NK-92 treated with Interleukin-12 subunit alpha and Interleukin-12 subunit beta, amount 100 ng/mL, for 24 hours (cell line): ENCODE measurements around the gene SERPINA3.

Experiments
- DNase-seq: peaks from one replicate; lab custom pipeline; 2025; lab: John Stamatoyannopoulos, UW

SERPINA3 gene

DNA sequence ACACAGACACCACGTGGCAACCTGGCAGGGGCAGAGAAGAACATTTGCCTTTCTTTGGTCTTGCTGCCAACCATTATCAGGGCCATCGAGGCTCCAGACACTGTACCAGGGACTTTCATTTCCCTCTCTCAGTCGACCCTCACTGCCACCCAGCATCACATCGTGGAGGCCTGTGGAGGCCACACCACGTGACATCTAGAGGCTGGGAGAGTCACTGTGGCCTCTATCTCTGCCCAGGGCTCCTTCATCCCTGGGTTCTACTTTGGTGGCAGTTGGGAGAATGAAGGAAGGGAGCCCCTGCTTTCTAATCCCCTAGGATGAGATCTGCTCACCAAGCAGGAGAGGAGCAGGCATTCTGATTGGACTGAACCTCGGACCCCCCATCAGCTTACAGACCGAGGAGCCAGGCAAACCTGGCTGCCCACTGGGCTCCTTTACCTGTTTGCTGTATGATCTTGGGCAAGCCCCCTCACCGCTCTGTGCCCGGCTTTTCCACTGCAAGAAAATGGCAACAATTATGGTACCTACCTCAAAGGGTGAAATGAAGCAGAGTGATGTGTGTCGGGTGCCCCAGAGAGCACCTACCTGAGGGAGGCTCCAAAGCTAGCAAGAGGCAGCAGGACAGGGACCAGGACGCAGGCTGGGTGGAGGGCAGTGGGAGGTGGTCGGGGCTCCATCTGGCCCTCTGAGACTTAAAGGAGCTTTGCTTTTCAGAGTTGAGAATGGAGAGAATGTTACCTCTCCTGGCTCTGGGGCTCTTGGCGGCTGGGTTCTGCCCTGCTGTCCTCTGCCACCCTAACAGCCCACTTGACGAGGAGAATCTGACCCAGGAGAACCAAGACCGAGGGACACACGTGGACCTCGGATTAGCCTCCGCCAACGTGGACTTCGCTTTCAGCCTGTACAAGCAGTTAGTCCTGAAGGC, 1.8 kb downstream of the SERPINA3 start:
- no peak for DNase-seq

GRCh38 chr14:94614802-94615201, 2.6 kb downstream of the SERPINA3 start:
- DNase-seq, result no peak

DNA sequence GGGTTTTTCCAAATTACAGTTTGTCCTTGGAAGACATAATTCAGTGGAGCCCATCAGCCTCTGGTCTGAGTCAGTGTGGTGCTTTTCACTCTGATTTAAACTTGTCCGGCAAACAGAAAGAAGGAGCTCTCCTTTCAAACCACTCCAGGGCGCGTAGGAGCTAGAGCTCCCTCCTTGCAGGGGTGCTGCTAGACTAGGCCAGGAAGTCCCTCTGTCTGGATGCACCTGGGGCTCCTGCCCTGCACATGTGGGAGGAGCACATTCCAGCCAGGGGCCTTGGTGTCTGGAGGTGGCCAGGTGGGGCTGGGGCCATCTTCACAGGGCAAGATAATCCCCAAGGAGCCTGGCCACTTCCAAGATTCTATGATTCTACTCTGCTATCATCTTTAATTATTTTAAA, 3.1 kb downstream of the SERPINA3 start:
- DNase-seq, result no peak

DNA sequence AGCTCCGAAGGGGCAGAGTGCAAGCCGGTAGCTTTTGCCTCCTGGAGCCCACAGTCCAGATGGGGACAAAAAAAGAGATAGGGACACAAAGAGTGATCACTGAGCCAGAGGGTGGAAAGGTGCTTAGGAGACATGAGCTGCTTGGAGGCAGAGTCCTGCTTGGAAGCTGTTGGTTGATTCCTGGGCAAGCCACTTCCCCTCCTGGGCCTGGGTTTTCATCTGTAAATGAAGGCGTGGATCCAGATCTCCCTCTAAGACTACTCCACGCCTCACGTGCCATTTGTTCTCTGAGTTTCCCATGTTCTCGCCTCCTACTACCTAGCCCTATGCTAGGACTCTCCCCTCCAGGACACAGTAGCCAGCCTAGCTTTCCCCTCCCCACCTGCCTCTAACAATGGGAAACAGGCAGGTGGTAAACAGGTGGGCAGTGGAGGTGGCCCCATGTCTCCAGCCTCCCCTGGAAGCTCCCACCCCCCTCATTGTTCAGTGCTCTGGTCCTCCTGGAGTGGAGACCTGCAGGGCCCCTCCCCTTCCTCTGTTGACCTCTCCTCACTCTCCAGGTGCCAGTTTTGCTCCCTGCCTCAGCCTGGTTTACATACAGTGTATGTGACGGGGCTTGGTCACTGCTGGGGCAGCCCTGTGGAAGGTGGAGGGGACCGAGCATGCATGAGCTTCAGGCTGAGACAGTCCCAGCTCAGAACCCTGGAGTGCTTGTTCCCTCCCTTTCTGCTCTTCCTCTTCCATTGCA, 3.8 kb downstream of the SERPINA3 start:
- no peak for DNase-seq

GRCh38 chr14:94617366-94617941, 5.3 kb downstream of the SERPINA3 start:
- no peak for DNase-seq

DNA sequence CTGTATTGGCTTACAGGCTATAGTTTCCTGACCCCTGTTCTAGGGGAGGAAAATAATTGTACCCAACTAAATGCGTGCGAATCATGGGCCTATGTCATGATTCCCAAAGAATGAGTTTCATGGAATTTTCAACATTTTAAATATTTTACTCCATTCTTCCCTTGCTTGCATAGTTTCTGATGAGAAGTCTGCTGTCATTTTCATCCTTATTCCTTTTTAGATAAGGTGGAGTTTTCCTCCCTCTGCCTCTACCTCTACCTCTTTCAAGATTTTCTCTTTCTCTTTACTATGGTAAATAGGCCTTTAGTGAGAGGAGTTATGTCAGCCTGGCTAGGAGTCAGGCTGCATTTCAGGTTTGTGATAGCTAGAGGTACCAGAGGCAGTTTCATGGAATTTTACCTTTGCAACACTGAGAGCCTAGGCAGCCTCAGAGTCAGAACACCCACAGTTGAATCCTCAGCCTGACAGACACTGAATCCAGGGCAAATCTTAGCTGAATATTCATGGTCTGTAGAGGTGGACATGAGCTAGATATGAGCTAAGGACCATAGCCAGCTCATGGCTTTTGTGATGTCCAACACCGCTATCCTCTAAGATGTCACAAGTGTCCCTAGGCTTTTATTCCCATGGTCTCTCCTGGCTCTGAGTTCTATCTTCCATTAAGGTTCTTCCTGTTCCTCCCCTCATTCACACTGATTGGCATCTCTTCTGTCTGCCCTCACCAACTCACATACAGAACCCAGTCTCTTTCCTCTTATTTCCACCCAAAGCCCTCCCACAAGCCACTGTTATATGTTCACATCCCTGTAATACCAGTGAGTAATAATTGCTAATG, 6.0 kb downstream of the SERPINA3 start:
- DNase-seq, result no peak

DNA sequence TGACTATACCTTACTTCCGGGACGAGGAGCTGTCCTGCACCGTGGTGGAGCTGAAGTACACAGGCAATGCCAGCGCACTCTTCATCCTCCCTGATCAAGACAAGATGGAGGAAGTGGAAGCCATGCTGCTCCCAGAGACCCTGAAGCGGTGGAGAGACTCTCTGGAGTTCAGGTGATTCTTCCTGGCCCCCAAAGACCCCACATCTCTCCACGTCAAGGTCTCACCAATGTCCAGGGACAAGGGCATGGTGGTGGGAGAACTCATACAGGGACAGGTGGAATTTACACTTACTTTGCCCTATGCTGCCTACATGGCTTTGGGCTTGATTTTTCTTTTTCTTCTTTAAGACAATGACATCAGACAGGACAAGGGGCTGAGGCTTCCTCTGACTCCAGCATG, 7.1 kb downstream of the SERPINA3 start:
- DNase-seq, result no peak

DNA sequence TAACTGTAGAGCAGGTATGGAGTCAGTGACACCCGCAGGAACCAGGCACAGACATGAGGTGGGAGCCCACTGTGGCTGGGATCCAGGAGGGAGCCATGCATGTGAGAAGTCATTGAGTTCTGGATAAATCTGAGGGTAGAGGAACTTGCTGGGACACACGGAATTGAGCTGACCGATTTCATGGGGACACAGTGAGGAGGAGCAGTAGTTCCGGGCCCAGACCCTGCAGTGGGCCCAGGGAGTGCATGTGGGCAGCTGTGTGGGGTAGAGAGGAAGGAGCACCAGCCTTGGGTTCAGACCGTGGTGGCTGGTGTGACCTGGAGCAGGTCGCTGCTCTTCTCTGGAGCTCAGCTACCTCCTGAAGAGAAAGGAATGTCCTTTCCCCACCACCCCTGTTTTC, 8.4 kb downstream of the SERPINA3 start:
- DNase-seq, result no peak

DNA sequence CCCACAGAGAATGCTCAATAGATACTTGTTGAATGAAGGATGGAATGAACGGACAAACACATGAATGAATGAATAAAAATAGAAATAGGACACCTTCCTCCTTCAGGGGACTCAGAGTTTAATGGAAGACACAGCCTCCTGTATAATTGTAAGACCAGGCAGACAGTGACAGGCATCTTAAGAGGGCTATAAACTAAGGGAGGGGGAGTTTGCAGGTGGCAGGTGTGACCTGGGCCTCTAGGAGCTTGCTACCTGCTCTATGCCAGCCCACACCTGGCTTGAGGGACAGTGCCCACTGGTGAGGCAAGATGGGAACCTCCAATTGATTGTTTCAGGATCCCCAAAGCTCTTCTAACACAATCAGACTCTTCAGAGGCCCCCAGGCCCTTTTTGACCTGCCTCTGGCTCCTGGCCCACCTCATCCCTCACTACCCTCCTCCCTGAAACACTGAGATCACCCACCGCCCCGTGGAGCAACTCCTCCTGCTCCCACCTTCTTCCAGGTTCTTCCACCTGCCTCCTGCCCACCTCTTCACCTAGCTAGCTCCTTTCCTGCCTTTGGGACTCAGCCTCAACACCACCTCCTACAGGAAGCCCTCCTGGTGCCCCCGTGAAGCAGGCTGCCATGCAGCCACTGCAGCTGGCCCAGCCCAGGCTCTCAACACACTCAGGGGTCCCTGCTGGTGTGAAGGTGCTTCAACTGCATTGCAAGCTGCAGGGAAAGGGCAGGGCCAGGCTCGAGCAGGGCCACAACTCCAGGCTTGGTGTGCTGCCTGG, 9.4 kb downstream of the SERPINA3 start:
- no peak for DNase-seq

GRCh38 chr14:94622653-94623421, 10.6 kb downstream of the SERPINA3 start:
- no peak for DNase-seq

DNA sequence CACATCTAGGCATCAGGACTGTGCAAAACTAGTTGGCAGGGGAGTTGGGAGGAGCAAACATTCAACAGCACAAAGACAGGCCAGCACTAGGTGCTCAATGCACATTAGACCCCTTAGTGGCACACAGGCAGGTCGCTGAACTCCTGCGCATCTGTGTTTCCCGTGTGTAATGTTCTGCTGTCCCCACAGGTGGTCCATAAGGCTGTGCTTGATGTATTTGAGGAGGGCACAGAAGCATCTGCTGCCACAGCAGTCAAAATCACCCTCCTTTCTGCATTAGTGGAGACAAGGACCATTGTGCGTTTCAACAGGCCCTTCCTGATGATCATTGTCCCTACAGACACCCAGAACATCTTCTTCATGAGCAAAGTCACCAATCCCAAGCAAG, 11.2 kb downstream of the SERPINA3 start:
- no peak for DNase-seq

GRCh38 chr14:94623856-94624499, 11.8 kb downstream of the SERPINA3 start:
- DNase-seq, result no peak

DNA sequence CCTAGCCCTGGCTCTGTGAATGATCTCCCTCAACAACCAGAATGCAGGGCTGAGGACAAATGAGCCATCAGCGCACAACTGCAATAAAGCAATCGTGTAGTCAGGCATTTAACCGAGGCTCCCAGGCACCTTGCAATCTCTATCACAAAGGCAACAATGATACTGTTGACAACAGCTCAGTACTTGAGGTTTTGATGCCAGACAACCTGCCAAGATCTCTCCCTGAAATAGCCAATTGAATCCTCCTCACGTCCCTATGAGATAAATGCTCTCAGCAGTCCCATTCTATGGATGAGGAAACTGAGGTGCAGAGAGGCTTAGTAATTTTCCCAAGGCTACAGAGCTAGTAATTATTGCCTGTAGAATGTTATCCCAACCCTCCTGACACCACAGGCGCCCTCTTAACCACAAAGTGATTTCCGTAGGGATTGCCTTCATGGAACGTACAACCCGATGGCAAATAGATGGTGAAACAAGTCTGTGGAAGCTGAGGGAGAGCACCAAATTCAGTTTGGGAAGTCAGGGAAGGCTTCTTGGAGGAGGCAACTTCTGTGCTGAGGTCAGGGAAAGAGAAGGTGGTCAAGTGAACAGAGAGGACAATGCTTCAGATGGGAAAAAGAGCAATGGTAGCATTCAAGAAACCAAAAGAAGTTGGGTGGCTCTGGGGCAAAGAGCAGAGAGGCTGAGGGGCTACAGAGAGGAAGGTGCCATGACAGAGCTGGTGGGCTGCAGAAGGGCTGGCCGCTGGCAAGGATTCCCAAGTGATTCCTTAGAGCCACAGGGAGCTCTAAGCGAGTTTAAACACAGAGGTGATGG, 12.6 kb downstream of the SERPINA3 start:
- DNase-seq, result no peak

- no peak for DNase-seq
Observed at GRCh38 chr14:94625353-94625635, 13.1 kb downstream of the SERPINA3 start.

DNA sequence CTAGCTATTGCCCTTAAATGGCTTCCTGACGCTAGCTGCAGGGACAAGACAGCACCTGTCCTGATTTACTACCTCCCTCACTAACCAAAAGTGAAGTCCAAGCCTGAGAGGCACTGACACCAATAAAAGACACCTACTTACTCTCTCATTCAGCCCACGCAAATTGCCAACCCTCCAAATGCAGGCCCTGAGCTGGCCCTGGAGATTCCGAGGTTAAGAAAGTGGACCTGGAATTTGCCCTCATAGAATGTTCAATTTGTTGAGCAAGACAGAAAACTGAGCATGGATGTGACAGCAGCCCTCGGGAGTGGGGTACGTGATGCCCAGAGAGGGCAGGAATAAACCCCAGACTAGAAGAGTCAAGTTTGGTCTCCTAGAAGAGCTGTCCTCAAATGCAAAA, 16.4 kb downstream of the SERPINA3 start:
- no peak for DNase-seq

DNA sequence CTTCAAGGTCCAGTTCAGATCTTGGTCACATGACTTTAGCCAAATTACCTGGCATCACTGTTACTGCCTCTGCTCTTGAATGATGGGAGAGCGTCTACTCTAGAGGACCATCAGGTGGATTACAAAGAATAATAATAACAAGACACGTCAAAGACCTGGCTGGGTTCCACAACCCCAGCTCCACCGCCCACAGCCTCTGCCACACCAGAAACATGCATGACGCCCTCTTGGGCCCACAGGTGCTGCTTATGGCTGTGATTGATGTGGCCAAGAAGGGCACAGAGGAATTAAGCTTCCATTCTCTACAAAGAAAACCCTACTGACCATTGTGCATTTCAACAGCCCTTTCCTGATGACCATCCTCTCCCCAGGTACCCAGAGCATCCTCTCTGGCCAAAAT, 18.2 kb downstream of the SERPINA3 start:
- DNase-seq, result no peak

GRCh38 chr14:94631050-94631449, 18.9 kb downstream of the SERPINA3 start:
- no peak for DNase-seq

- no peak for DNase-seq
Observed at GRCh38 chr14:94631536-94632304, 19.5 kb downstream of the SERPINA3 start.

- DNase-seq, result no peak
Observed at GRCh38 chr14:94632305-94632590, 20.1 kb downstream of the SERPINA3 start.
